Lower leg skin (tissue), 4 donors: Measurements from ENCODE around the gene HSDL1. TPM values are rescaled to one million over a fixed set of nuclear protein-coding genes. Genes with fewer than 3 reads are reported as not detected.

ENCODE experiments used
- DNase-seq, 2 donors: peaks; one replicate each; pipeline ENCODE4 v3.0.0-alpha.2; 2019; ENCODE audit warnings: low spot score in 2 of 2
- H3K4me3 ChIP-seq: fragments of 200-600 bp; sonication (generic); 2 replicates; pipeline ENCODE4 v1.5.1; 2017; ENCODE audit warnings: mild to moderate bottlenecking, low read depth; ENCODE audit not compliant: poor library complexity, severe bottlenecking
- CTCF ChIP-seq, 3 donors: fragments of 450-650 bp; IDR thresholded peaks; one replicate each; pipeline ENCODE4 v1.5.1; 2016; ENCODE audit warnings: antibody characterized with exemption in 3 of 3, mild to moderate bottlenecking in 3 of 3, moderate library complexity in 2 of 3
- POLR2A ChIP-seq, 2 donors: fragments of 450-650 bp; IDR thresholded peaks; one replicate each; pipeline ENCODE4 v1.6.1; 2016 to 2017; ENCODE audit warnings: antibody characterized with exemption in 2 of 2, mild to moderate bottlenecking in 1 of 2, moderate library complexity in 1 of 2
- WGBS, 2 donors: methylation state at CpG; one replicate each; pipeline ENCODE4 v1.1.5; 2018; 5-methylcytosine and 5-hydroxymethylcytosine counted together
- intact Hi-C: fragments of 100-400 bp; cut with DNase I; formaldehyde crosslinking; loops from one replicate; pipeline ENCODE4 v1.15.0; 2023; ENCODE audit warnings: low total_unique reads
- total RNA-seq, 4 donors: library from RNA; depleted of rRNA; stranded (reverse); fragments of >200 nt; gene quantifications; one replicate each; pipeline ENCODE4 v1.1.0, GENCODE V29; 2016

Gene HSDL1
- total RNA-seq, 4 donors from 2014 or later: 8.0 to 14.2 (median 12.0) TPM

GRCh38 chr16:84137287-84137686, 7.7 kb downstream of the HSDL1 start:
- 82 to 83% methylated on average over 8 of the region's 8 CpGs for WGBS, 2 donors
- no peak overlapping the region for H3K4me3 ChIP-seq
- TF ChIP-seq POLR2A (IDR thresholded peaks at IDR 0.05) (no peak), CTCF (IDR thresholded peaks at IDR 0.05) (no peak)
- DNase-seq: no peak
- intact Hi-C loops: no loop called here

GRCh38 chr16:84136331-84137125, 8.4 kb downstream of the HSDL1 start:
- H3K4me3 ChIP-seq: no peak overlapping the region
- TF ChIP-seq CTCF (IDR thresholded peaks at IDR 0.05) (no peak), POLR2A (IDR thresholded peaks at IDR 0.05) (no peak)
- whole genome bisulfite sequencing, 2 donors: 91 to 93% methylated on average over 11 of the region's 11 CpGs
- no peak for DNase-seq
- intact Hi-C loops: no loop called here

- TF ChIP-seq POLR2A (IDR thresholded peaks at IDR 0.05) (no peak), CTCF (IDR thresholded peaks at IDR 0.05) (no peak)
- H3K4me3 ChIP-seq: no peak overlapping the region
- intact Hi-C loops: no loop called here
- WGBS, 2 donors: 87 to 90% methylated on average over 7 of the region's 7 CpGs
- no peak for DNase-seq
Measured at GRCh38 chr16:84132527-84133285, 12.3 kb downstream of the HSDL1 start.

GRCh38 chr16:84131117-84131516, 13.9 kb downstream of the HSDL1 start:
- no peak for TF ChIP-seq CTCF (IDR thresholded peaks at IDR 0.05)
- no peak for TF ChIP-seq POLR2A (IDR thresholded peaks at IDR 0.05)
- no peak overlapping the region for H3K4me3 ChIP-seq
- intact Hi-C loops: no loop called here
- no peak for DNase-seq
- WGBS, 2 donors: 81 to 88% methylated on average over 5 of the region's 5 CpGs

- no peak for DNase-seq
- intact Hi-C loops: no loop called here
- no peak overlapping the region for H3K4me3 ChIP-seq
- WGBS, 2 donors: 85 to 86% methylated on average over 7 of the region's 7 CpGs
- TF ChIP-seq POLR2A (IDR thresholded peaks at IDR 0.05) (no peak), CTCF (IDR thresholded peaks at IDR 0.05) (no peak)
Measured at GRCh38 chr16:84124257-84125073, 20.5 kb downstream of the HSDL1 start.
